ENCODE data around the gene FREM1.

FREM1 gene

DNA sequence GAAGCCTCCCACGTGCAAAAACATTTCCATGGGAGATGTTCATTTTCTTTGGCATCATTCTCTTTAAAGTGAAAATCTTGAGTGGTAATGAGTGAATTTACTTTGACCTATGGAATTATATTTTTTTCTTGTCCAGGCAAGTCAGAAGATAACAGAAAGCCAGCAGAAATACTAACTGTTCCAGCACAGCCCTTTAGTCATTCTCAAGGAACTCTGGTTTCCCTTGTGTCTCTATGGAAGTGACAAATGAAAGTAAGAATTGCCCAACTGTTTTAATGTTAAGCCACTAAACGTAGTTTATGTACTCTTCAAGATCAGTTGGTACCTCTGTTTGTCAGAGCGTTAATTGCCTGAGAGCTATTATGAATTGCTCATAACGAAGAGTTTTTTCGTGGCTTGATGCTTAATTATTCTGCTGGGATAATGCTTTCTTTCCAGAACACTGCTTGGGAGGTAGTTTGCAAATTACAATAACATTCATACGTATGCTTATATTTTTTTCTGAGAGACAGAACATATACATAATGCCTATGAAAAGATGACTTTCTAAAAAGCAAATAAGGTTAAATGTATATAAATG lies 103.2 kb downstream of the FREM1 start:
- no peak for DNase-seq

DNA sequence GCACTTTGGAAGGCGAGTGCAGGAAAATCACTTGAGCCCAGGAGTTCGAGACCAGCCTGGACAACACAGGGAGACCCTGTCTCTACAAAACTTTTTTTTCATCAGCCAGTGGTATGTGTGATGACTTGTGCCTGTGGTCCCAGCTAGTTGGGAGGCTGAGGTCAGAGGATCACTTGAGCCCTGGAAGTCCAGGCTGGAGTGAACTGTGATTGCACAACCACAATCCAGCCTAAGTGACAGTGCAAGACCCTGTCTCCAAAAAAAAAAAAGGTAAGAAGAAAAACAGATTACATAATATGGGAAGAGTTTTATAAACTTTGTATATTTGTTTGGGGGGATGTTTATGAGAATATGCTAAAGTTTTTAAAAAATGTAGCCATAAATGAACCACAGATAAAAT lies 111.2 kb downstream of the FREM1 start:
- DNase-seq, result no peak

DNA sequence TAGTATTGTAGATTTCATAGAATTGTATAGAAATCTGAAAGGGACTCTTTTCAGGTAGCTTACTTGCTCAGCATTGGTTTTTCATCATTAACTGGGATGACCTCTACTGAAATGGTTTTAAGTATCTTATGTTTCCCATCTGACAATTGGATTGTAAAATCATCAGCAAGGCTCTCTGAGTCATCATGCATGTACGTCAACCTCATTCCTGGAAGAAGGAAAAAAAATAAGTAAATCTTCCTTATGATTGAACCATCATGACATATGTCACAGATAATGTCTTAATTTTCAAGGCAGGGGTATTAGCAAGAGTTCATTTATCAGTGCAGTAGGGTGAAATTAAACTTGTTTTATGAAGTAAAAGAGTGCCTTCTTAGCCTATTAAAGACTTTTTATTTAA lies 112.8 kb downstream of the FREM1 start:
- DNase-seq, result no peak

DNA sequence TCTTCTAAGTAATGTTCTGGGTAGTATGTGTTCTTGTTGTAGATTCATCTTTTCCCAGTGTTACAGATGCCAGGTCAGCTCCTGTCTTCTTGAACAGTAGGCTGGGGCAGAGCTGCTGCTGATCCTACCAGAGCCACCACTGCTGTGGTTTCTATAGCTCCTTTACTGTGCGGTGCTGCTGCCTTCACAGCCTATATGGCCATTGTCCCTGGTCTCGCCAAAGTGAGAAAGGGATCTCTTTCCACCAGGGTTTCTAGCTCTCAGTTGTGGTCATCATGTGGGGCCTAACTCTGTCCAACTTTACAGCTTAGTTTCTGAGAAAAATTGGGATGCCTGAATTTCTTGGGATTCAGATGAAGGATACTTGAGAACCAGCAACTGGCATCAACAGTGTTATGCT lies 116.8 kb downstream of the FREM1 start:
- DNase-seq, result no peak

DNA sequence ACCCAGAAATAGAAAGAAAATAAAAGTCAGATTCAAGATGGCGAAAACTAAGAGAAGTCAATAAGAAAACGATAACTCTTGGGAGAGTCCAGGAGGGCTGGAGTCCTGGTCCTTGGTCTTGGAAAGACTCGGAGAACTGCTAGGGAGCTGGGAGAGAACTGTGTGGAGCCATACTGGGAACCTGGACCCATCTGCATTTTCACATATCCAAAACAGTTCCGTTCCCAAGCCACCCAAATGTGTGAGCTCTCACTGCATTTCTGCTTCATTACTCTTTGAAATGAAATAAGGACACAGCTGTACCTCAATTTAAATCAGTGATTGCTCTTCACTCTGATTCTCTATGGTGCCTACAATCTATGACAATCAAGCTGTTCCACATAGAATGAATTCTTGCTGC lies 119.6 kb downstream of the FREM1 start:
- DNase-seq, result no peak

DNA sequence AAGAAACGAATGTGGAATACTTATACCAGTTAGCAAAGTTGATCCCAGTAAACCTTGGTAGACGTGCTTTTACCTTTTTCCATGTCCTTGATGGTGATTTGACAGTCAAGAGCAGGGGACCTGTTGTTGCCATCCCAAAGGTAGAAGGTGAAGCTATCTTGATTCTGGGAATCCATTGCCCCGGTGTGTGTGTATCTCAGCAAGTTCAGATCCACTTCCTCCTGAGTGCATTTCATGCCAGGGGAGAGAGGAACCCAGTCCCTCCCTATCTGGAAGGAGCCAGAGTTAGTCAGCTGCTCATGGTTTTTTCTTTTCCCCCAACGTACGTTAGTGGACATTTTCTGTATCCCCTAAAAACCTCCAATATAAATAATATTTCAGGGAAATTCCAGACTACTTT lies 121.4 kb downstream of the FREM1 start:
- no peak for DNase-seq

DNA sequence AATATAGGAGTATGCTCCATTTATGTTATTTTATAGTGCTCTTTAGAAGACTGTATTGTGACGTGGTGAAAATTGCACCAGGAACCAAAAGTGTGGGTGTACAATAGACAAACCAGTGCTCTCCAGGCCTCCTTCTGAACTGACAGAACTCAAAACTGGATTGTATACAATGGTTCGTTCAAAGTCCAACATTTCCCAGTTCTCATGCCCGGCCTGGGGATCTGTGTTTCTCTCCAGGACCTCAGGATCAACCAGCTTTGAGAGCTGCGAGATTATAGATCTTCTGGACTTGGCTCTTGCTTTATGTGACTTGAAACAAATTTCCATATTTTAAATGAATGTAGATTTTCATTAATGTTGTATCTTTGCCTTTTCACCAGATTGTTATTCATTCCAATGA lies 126.9 kb downstream of the FREM1 start:
- no peak for DNase-seq

DNA sequence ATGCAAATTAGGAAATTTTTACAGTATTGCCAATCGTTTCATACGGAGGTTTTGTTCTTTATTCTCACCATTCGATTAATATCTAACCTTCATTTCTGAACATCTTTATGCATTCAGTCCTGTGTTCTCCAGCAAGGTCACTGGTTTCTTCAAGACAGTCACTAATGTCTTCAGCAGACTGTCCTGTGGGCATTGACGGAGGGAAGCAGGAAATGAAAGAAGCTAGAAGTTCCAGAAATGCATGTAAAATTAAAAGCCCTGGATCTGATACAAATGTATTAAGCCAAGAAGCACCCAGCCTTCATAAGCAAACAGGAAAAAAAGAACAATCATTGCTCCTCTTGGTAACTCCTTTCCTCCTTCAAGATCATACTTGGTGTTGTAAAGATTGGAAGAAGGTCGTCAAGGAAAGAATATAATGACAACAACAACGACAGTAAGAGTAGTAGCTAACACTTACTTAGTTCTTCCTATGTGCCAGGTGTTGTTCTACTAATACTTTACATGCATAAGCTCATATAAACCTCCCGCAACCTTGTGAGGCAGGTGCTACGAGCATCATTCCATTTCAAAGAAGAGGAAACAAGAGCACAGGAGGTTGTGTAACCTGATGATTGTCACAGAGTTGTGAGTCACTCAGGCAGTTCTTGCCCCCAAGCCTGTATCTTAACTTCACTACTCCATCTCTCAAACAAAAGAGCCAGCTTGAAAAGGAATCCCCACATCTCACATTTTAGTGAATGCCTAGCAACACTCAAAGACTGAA lies 127.8 kb downstream of the FREM1 start:
- DNase-seq, result no peak

DNA sequence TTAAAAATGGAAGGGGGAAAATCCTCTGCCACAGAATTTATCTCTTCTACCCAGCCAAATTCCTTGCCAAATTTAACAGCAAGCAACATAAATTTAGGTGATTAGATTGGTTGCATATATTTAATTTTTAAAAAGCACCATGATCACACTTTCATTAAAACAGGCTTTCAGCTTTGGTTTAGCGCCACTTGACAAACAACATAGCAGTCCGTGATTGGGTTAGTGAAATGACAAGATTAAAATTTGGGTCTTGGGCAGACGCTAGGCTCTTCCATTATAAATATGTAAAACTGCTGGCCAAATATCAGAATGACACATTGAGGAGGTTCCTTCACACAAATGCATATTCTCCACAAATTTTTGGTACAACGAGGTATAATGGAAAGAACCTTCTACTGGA lies 129.5 kb downstream of the FREM1 start:
- DNase-seq, result no peak

DNA sequence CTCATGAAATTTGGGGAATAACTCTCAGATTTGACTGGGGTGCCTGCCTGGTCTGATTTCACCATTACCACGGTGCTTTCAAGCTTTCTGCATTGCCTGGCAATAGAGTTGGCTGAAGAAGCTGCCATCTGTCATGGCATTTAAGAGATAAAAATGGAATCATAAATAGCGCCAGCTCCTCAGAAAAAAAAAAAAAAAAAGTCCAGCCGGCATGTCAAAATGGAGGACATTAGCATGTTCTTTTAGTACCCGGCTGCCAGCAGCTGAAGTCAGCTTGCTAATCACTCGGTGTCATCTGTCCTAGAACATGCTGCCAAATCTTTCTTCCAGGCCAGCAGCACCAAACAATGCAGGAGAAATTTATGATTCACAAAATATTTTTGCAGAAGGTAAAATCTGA lies 130.0 kb downstream of the FREM1 start:
- DNase-seq, result no peak

DNA sequence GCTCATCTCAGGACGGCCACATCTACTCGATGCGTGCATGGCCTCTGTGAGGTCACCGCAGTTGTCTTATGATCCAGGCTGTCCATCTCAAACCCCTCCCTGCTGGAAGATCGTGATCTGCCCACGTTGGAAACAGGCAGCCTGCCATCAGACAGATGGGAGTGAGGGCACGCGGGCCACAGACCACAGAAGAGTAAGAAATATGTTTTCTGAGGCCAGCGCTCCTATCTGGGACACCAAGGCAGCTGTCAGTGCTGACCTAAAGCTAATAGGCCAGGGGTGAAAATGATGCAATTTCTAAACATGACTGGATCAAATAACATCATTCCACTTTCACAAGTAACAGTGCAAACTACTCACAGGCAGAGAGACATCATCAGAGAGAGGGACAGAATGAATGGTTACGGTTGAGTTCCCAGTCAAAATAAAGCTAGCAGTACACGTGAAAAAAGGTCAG lies 130.6 kb downstream of the FREM1 start:
- no peak for DNase-seq

DNA sequence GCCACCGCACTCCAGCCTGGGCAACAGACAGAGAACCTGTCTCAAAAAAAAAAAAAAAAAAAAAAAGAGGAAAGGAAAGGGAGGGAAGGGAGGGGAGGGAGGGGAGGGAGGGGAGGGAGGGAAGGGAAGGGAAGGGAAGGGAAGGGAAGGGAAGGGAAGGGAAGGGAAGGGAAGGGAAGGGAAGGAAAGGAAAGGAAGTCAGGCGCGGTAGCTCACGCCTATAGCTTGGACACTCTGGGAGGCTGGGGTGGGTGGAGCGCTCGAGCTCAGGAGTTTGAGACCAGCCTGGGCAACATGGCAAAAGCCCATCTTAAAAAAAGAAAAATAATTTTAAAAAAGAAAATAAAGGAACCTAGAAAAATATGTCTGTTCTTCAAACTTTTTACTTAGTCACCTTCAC lies 131.7 kb downstream of the FREM1 start:
- no peak for DNase-seq

DNA sequence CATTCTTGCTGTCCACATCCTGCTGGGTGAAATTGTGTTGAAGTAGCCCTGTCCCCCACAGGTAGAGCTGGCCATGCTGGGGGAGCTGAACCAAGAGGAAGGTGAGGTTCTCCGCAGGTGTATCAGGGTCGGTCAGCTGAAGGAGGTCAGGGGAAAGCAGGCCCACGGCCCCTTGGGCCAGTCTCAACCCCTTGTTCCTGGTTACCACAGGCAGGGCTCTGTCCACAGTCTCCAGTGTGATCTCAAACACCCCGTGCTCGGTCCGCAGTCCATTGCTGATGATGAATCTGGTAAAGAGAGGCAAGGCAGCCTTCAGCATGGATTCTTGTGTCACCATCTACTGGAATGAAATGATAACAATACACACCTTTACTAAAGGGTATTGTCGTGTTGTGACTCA lies 134.3 kb downstream of the FREM1 start:
- DNase-seq, result no peak

DNA sequence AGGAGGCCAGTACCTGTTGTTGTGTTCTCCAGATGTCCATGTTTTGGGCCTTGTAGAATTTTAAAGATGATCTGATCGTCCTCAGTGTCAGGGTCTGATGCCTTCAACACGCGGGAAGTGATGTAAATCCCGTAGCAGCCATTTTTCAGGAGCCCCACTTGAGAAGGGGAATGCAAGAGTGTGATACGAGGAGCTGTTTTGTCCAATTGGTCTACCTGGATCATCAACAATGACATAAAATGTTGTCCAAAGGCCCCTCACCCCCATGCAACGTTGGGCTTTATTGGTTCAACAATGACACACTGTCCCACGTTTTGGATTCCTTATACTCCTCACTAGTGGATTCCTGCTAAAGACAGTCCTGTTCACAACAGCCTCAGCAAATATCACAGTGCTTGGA lies 139.6 kb downstream of the FREM1 start:
- no peak for DNase-seq

DNA sequence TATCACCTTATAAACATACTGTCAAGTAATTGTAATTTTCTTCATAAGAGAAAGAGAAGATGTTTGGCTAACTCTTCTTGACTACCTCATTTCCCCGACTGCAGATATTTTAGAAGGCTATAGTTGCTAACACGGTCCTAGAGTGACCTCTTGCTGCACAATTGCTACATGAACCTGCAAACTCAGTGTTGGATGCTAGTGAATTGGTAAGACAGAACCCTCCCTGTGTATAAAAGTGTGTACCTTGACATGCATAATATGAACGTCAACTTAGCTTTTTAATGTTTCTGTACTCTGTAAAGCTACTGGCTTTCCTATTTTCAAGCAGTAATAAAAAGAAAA lies 141.0 kb downstream of the FREM1 start:
- DNase-seq, result peak; percentile 4 to 6

DNA sequence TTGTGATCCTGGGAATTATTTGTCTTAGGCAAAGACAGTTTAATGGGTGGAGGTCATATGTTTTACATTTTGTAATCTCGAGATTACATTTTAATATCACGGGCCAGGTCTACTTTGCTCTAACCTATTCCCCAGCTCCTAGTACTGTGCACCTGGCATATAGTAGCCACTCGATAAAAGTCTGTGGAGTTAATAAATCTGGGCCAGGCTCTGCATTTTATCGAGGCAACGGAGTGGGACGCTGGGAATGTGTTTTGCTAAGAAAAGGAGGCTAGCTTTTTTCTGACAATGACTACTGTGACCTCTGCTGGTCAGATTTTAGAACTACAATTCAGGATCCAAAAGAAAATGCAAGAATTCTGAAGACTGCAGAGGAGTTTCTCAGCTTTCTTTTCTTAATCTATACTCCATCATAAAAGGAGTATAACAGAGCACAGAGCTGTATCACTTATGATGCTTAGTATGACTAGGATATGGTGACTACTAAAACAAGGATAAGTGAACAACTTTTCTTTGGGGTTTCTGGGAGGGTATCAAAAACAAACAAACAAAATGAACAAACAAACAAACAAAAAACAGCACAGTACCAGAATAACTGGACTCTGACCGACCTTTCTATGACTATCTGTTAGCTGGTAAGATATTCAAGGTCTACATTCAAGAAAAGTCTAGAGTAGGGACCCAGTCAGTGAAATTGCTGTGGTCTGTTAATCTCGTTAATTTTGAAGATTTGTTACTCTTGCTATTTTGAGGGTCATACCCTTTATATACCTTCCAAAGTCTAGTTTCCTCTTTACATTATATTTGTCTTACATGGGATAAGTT lies 141.6 kb downstream of the FREM1 start:
- DNase-seq, result peak; percentile 26 to 33

DNA sequence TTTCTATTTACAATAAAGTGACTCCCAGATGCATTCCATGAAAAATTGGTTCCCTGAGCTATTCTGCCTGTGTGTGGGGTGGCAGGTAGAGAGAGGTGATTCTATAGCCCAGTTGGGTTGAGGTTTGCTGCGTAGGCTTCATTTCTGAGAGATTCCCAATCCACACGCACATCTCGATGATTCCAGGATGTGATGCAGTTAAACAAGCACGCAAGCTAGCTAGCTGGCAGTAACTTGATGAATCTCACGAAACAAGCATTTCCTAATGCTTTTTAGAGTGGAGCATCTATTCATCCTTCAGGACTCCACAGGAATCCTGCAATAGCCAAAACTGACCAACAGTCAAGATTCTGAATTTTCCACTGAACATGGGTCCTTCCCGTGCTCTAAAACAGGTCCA lies 143.9 kb downstream of the FREM1 start:
- DNase-seq, result no peak

DNA sequence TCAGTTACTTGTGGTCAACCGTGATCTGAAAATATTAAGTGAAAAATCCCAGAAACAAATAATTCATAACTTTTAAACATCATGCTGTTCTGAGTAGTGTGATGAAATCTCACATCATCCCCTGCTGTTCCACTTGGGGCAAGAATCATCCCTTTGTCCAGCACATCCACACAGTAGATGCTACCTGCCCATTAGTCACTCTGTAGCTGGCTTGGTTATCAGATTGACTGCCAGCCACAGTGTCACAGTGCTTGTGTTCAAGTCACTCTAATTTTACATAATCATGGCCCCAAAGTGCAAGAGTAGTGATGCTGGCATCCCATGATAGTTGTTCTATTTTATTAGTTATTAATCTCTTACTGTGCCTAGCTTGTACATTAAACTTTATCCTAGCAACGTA lies 148.6 kb downstream of the FREM1 start:
- no peak for DNase-seq

DNA sequence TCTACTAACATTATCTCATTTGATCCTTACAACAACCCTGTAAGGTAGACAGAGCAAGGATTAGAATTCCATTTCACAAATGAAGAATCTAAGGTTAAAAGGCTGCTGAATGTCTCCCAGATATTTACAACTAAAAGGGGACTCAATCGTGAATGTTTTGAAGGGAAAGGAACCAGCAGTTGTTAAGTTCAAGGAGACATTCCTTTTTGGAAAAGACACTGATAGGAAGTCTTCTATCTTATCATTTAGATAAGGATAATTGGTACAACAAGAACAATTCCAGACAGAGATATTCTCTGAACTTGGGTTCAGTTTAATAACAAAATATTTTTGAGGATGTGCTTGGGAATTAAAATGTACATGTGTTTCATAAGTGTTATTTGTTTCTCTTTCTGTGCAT lies 150.2 kb downstream of the FREM1 start:
- no peak for DNase-seq

DNA sequence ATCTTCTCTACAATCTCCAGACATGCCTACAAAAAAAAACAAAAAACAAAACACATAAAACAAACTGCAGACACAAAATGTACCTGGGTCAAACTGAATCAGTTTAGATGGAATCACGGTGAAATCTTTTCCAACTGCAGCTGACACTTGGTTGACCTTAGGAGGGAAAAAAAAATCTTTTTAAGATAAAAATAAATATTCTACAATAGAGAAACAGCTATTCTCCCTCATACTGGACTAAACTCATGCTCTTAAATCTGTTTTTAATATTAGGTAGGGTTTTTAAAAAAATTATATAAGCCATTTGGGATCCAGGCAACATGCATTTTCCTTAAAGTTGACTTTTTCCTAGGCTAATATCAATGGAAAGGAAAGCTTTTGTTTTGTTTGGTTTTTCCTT lies 153.9 kb downstream of the FREM1 start:
- no peak for DNase-seq

DNA sequence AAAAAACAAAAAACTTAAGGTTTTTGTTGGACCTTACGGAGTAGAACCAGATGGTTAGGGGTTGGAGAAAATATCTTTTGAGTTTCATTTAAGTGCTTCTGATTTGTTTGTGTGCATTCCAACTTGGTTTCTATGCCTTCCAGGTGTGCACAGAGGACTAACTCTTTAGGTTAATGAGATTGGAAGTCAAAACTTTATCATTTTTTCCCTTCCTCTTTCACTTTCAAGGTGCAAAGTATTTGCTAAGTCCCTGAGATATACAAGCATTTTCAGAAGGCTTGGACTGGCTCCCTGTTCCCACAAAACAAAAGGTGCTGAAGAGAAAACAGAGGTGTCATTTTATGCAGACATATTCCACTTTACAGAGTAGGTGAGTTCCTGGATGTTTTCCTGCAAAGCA lies 157.4 kb downstream of the FREM1 start:
- no peak for DNase-seq

DNA sequence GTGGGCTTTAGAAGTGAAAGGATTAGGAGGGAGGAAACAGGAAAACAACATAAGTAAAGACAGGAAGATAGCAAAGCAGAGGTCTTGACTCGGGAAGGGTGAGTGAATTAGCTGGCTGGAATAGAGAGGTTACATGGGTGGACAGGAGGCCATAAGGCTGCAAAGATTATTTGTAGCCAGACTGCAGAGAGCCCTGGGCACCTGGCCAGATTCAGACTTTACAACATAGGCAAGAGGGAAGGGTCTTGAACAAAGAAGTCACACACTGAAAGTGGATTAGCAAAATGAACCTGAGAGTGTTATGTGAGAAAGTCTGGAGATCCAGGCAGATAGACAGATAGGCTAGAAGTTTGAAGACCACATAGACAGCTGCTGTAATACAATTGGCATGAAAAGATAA lies 158.0 kb downstream of the FREM1 start:
- DNase-seq, result no peak

DNA sequence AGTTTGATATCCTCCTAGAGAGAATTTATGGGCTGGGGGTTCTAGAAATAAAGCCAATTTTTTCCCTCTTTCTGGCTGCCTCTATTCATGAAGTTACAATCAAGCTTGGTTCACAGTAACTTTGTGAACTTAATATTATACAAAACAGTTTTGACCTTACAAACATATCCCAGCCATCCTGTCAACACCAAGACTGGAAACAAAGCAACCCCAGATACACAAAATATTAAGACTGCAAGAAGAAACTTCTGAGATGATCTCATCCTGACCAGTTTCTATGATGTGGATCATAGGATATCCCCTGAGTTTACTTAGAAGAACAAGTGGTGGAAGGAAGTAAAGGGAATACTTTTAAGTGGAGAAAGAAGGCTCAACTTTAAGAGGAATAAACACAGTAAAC lies 159.4 kb downstream of the FREM1 start:
- DNase-seq, result no peak

DNA sequence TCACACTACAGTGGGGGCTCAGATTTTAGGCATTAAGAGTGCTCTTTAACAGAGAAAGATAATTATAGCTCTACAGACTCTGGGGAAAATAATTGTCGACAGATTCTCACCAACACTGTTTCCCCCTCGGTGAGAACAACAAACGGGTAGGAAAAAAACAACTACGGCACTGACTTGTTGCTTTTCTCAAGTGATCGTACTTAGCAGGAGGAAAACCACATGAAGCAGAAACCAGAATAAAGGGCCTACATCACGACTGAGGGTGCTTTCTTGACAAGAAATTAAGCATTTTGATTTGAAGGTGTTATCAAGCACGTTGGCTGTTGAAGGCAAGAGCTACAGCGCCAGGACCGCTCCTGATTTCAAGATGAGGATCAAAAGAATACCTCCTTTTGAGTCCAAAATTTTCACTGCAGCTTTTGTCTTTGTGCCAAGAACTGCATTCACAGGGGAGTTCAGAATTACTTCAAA lies 160.5 kb downstream of the FREM1 start:
- no peak for DNase-seq
